Testis (tissue), 2 donors: ENCODE measurements around the gene UGT1A9.

ENCODE experiments used
- POLR2A ChIP-seq: fragments of 450-650 bp; IDR thresholded peaks from one replicate; pipeline ENCODE4 v1.6.1; 2017; ENCODE audit warnings: antibody characterized with exemption, mild to moderate bottlenecking, moderate library complexity
- TF ChIP-seq, protein P1 (sequence below), 3 experiments: fragments of 450-650 bp in 2 of 3; fragments of 200-600 bp in 1 of 3; sonication (generic) in 1 of 3; IDR thresholded peaks; one replicate each; pipeline ENCODE4 v1.5.1; 2016 to 2019; ENCODE audit warnings: antibody characterized with exemption in 3 of 3, mild to moderate bottlenecking in 2 of 3, moderate library complexity in 1 of 3

DNA sequence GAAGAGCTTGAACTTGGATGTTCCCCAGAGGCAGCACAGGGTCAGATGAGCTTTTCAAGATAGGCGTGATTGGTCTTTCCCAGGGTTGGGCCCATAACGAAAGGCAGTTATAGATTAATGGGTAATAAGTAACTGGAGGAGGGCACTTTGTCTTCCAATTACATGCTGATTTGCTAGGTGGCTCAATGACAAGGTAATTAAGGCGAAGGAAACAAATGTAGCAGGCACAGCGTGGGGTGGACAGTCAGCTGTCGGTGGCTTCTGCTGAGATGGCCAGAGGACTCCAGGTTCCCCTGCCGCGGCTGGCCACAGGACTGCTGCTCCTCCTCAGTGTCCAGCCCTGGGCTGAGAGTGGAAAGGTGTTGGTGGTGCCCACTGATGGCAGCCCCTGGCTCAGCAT is 46.9 kb downstream of the UGT1A9 start, which contains the start of gene UGT1A4:
- no peak for TF ChIP-seq POLR2A
- TF ChIP-seq, protein P1, sequence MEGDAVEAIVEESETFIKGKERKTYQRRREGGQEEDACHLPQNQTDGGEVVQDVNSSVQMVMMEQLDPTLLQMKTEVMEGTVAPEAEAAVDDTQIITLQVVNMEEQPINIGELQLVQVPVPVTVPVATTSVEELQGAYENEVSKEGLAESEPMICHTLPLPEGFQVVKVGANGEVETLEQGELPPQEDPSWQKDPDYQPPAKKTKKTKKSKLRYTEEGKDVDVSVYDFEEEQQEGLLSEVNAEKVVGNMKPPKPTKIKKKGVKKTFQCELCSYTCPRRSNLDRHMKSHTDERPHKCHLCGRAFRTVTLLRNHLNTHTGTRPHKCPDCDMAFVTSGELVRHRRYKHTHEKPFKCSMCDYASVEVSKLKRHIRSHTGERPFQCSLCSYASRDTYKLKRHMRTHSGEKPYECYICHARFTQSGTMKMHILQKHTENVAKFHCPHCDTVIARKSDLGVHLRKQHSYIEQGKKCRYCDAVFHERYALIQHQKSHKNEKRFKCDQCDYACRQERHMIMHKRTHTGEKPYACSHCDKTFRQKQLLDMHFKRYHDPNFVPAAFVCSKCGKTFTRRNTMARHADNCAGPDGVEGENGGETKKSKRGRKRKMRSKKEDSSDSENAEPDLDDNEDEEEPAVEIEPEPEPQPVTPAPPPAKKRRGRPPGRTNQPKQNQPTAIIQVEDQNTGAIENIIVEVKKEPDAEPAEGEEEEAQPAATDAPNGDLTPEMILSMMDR (IDR thresholded peaks at IDR 0.05): no peak
